GM23338 (cell line): ENCODE data around the gene C1R. TPM values are rescaled to one million over a fixed set of nuclear protein-coding genes. Genes with fewer than 3 reads are reported as not detected.

ENCODE experiments used
- ATAC-seq: fragments of 200-7000 bp; cut with Tn5 transposase; 3 replicates; pipeline ENCODE4 v1.9.1; 2020
- DNase-seq: peaks from one replicate; pipeline ENCODE4 v3.0.0-alpha.2; 2015; ENCODE audit warnings: low spot score
- H2AFZ ChIP-seq: fragments of 200-600 bp; sonication (generic); 2 replicates; pipeline ENCODE4 v1.8.0; 2016; ENCODE audit warnings: antibody characterized with exemption, mild to moderate bottlenecking, moderate library complexity
- H3F3A ChIP-seq: fragments of 200-600 bp; sonication (generic); replicated peaks from 2 replicates; pipeline ENCODE4 v1.8.0; 2017; ENCODE audit warnings: antibody characterized with exemption, mixed run types, low read depth
- H3K27ac ChIP-seq: fragments of 200-600 bp; sonication (generic); 2 replicates; pipeline ENCODE4 v1.6.1; 2016; ENCODE audit warnings: low read depth
- H3K27me3 ChIP-seq: fragments of 200-600 bp; sonication (generic); 2 replicates; pipeline ENCODE4 v1.8.0; 2016; ENCODE audit warnings: mild to moderate bottlenecking, mixed run types, moderate library complexity; ENCODE audit not compliant: insufficient read depth
- H3K36me3 ChIP-seq: fragments of 200-600 bp; sonication (generic); 2 replicates; pipeline ENCODE4 v1.8.0; 2016; ENCODE audit warnings: mild to moderate bottlenecking; ENCODE audit not compliant: insufficient read depth
- H3K4me1 ChIP-seq: fragments of 200-600 bp; sonication (generic); 2 replicates; pipeline ENCODE4 v1.8.0; 2016; ENCODE audit warnings: mild to moderate bottlenecking, moderate library complexity; ENCODE audit not compliant: insufficient read depth
- H3K4me2 ChIP-seq: fragments of 200-600 bp; sonication (generic); 2 replicates; pipeline ENCODE4 v1.7.1; 2017; ENCODE audit warnings: mixed run types
- H3K4me3 ChIP-seq: fragments of 200-600 bp; sonication (generic); 2 replicates; pipeline ENCODE4 v1.6.1; 2016; ENCODE audit warnings: mixed run types
- H3K79me2 ChIP-seq: fragments of 200-600 bp; sonication (generic); replicated peaks from 2 replicates; pipeline ENCODE4 v1.8.0; 2017; ENCODE audit warnings: mild to moderate bottlenecking; ENCODE audit not compliant: insufficient read depth
- H3K9me2 ChIP-seq: fragments of 200-600 bp; sonication (generic); 2 replicates; pipeline ENCODE4 v1.8.0; 2017; ENCODE audit not compliant: insufficient read depth
- H4K20me1 ChIP-seq: fragments of 200-600 bp; sonication (generic); replicated peaks from 2 replicates; pipeline ENCODE4 v1.8.0; 2017; ENCODE audit warnings: mild to moderate bottlenecking; ENCODE audit not compliant: insufficient read depth
- H3K27ac Mint-ChIP-seq: 2 replicates; pipeline ENCODE4 v1.8.0; 2020; ENCODE audit warnings: inconsistent platforms, mild to moderate bottlenecking, moderate library complexity, mixed read lengths
- H3K27me3 Mint-ChIP-seq: 3 replicates; pipeline ENCODE4 v1.8.0; 2022; ENCODE audit warnings: low read depth, mild to moderate bottlenecking, moderate library complexity, mixed read lengths, inconsistent platforms; ENCODE audit not compliant: insufficient read depth, poor library complexity
- H3K36me3 Mint-ChIP-seq: 3 replicates; pipeline ENCODE4 v1.8.0; 2021; ENCODE audit warnings: low read depth, mild to moderate bottlenecking, inconsistent platforms, moderate library complexity, mixed read lengths
- H3K4me1 Mint-ChIP-seq: 3 replicates; pipeline ENCODE4 v1.8.0; 2020; ENCODE audit warnings: mild to moderate bottlenecking, inconsistent platforms, mixed read lengths
- H3K4me3 Mint-ChIP-seq: 3 replicates; pipeline ENCODE4 v1.8.0; 2021; ENCODE audit warnings: moderate library complexity, mild to moderate bottlenecking, inconsistent platforms, mixed read lengths
- H3K9me3 Mint-ChIP-seq: 3 replicates; pipeline ENCODE4 v1.8.0; 2020; ENCODE audit warnings: moderate library complexity, mild to moderate bottlenecking, inconsistent platforms, mixed read lengths
- CREB1 ChIP-seq: fragments of 250-450 bp; sonication (Bioruptor Pico); IDR thresholded peaks from 2 replicates; pipeline ENCODE4 v1.5.0; 2020; ENCODE audit warnings: low read depth, mild to moderate bottlenecking, moderate library complexity
- CTCF ChIP-seq, 2 experiments: fragments of 200-600 bp in 1 of 2; sonication (generic) in 1 of 2; conservative IDR thresholded peaks; 2 replicates each; pipeline versions ENCODE4 v1.5.1 to v1.6.1; 2016 to 2017; ENCODE audit warnings: antibody characterized with exemption in 2 of 2, low read depth in 2 of 2, mild to moderate bottlenecking in 2 of 2, moderate library complexity in 1 of 2
- EZH2 ChIP-seq: fragments of 200-600 bp; sonication (generic); IDR thresholded peaks from one replicate; pipeline ENCODE4 v1.8.0; 2017; ENCODE audit warnings: antibody characterized with exemption, mild to moderate bottlenecking, low read depth; ENCODE audit not compliant: unreplicated experiment
- JUNB ChIP-seq: IDR thresholded peaks from one replicate; pipeline ENCODE4 v1.6.1; 2016; ENCODE audit warnings: antibody characterized with exemption; ENCODE audit not compliant: unreplicated experiment
- NANOG ChIP-seq: IDR thresholded peaks from 2 replicates; pipeline ENCODE4 v1.6.1; 2016; ENCODE audit warnings: antibody characterized with exemption, borderline replicate concordance
- POLR2AphosphoS5 ChIP-seq: IDR thresholded peaks from 2 replicates; pipeline ENCODE4 v1.6.1; 2016; ENCODE audit warnings: antibody characterized with exemption, low read depth
- STAT1 ChIP-seq: IDR thresholded peaks from one replicate; pipeline ENCODE4 v1.6.1; 2016; ENCODE audit warnings: antibody characterized with exemption; ENCODE audit not compliant: unreplicated experiment
- ZNF114 ChIP-seq: fragments of 250-450 bp; sonication (Bioruptor Pico); IDR thresholded peaks from 2 replicates; pipeline ENCODE4 v1.5.0; 2020; ENCODE audit warnings: mild to moderate bottlenecking, moderate library complexity
- ZNF331 ChIP-seq: fragments of 250-450 bp; sonication (Bioruptor Pico); IDR thresholded peaks from 2 replicates; pipeline ENCODE4 v1.5.0; 2020; ENCODE audit warnings: low read depth, mild to moderate bottlenecking, moderate library complexity
- ZNF462 ChIP-seq: fragments of 250-450 bp; sonication (Bioruptor Pico); IDR thresholded peaks from 2 replicates; pipeline ENCODE4 v1.5.0; 2020; ENCODE audit warnings: mild to moderate bottlenecking, moderate library complexity
- polyA plus RNA-seq: library from polyadenylated mRNA; unstranded; fragments of >200 nt; fragmentation: Nextera tagmentation; extraction: Ambion mirVana; gene quantifications from 2 replicates; pipeline ENCODE4 v1.2.1, GENCODE V29; 2016
- total RNA-seq: library from RNA; depleted of rRNA; stranded (reverse); fragments of >200 nt; shearing (Covaris generic); gene quantifications from 2 replicates; pipeline ENCODE4 v1.2.3, GENCODE V29; 2014
- TF ChIP-seq, protein P1 (sequence below): IDR thresholded peaks from one replicate; pipeline ENCODE4 v1.6.1; 2018; ENCODE audit warnings: antibody characterized with exemption; ENCODE audit not compliant: unreplicated experiment

C1R gene
- total and polyA plus RNA-seq, 2 experiments from 2014 or later = 6.4 to 8.8 TPM

DNA sequence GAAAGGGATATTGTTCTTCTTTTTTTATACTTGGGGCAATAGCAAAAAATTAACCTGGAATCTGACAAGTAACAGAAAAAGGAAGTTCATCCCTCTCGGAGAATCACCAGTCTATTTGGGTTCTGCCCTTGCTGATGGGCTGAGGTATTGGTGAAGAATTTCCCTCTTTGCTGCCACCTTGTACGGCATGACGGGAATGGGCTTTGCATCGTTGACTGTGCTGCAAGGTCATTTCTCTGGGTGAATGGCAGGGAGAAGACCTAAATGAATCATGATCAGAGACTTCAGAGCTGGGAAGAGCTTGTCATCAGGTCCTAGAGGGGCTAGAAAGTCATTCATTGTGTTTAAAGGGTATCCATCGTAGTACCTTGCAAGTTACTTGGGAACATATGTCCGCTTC, 19.7 kb downstream of the C1R start:
- no peak overlapping the region for H2AFZ ChIP-seq
- H3K4me1 ChIP-seq = no peaks in the 10 kb centered on the region
- no peaks in the 10 kb centered on the region for H3K36me3 ChIP-seq
- H3K9me2 ChIP-seq = peaks cover 2% of the 10 kb centered on the region
- DNase-seq (no peak), ATAC-seq (no peak)
- Mint-ChIP-seq H3K4me3 (no peak overlapping the region), H3K27me3 (peaks cover 3% of the 10 kb centered on the region), H3K9me3 (no peaks in the 10 kb centered on the region), H3K4me1 (no peaks in the 10 kb centered on the region), H3K36me3 (no peaks in the 10 kb centered on the region), H3K27ac (no peak overlapping the region)
- H3F3A ChIP-seq = no peaks in the 10 kb centered on the region
- no peaks in the 10 kb centered on the region for H4K20me1 ChIP-seq
- no peak overlapping the region for H3K27ac ChIP-seq
- TF ChIP-seq CTCF (conservative IDR thresholded peaks at IDR 0.05; ENCODE audit: low read depth in 2 of 2) = no peak
- no peak for TF ChIP-seq NANOG
- TF ChIP-seq CREB1 (CRISPR knock-in tag) = no peak
- no peaks in the 10 kb centered on the region for H3K27me3 ChIP-seq
- no peaks in the 10 kb centered on the region for H3K79me2 ChIP-seq
- H3K4me2 ChIP-seq = no peak overlapping the region
- no peak overlapping the region for H3K4me3 ChIP-seq

- Histone ChIP-seq H3K27ac (no peak overlapping the region), H3K27me3 (no peaks in the 10 kb centered on the region), H3K79me2 (no peaks in the 10 kb centered on the region), H3K4me3 (no peak overlapping the region), H2AFZ (no peak overlapping the region), H3F3A (no peaks in the 10 kb centered on the region), H4K20me1 (no peaks in the 10 kb centered on the region), H3K36me3 (no peaks in the 10 kb centered on the region), H3K4me2 (no peak overlapping the region), H3K4me1 (no peaks in the 10 kb centered on the region), H3K9me2 (peaks cover 6% of the 10 kb centered on the region)
- Mint-ChIP-seq H3K27me3 (peaks cover 3% of the 10 kb centered on the region), H3K4me3 (no peak overlapping the region), H3K4me1 (no peaks in the 10 kb centered on the region), H3K9me3 (no peaks in the 10 kb centered on the region), H3K27ac (no peak overlapping the region), H3K36me3 (no peaks in the 10 kb centered on the region)
- ATAC-seq = no peak
- no peak for DNase-seq
- TF ChIP-seq STAT1 (no peak), ZNF462 (CRISPR knock-in tag) (no peak), POLR2AphosphoS5 (no peak), NANOG (no peak), ZNF331 (CRISPR knock-in tag) (no peak), EZH2 (no peak), ZNF114 (CRISPR knock-in tag) (no peak), JUNB (no peak), CREB1 (CRISPR knock-in tag) (no peak)
- TF ChIP-seq, protein P1, sequence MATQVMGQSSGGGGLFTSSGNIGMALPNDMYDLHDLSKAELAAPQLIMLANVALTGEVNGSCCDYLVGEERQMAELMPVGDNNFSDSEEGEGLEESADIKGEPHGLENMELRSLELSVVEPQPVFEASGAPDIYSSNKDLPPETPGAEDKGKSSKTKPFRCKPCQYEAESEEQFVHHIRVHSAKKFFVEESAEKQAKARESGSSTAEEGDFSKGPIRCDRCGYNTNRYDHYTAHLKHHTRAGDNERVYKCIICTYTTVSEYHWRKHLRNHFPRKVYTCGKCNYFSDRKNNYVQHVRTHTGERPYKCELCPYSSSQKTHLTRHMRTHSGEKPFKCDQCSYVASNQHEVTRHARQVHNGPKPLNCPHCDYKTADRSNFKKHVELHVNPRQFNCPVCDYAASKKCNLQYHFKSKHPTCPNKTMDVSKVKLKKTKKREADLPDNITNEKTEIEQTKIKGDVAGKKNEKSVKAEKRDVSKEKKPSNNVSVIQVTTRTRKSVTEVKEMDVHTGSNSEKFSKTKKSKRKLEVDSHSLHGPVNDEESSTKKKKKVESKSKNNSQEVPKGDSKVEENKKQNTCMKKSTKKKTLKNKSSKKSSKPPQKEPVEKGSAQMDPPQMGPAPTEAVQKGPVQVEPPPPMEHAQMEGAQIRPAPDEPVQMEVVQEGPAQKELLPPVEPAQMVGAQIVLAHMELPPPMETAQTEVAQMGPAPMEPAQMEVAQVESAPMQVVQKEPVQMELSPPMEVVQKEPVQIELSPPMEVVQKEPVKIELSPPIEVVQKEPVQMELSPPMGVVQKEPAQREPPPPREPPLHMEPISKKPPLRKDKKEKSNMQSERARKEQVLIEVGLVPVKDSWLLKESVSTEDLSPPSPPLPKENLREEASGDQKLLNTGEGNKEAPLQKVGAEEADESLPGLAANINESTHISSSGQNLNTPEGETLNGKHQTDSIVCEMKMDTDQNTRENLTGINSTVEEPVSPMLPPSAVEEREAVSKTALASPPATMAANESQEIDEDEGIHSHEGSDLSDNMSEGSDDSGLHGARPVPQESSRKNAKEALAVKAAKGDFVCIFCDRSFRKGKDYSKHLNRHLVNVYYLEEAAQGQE = no peak
These were observed 20.2 kb downstream of the C1R start for GRCh38 chr12:7072035-7072434.
